HUES48 (cell line): ENCODE data around the gene TMEM208.

ENCODE experiments used
- H3K27ac ChIP-seq: one replicate; pipeline ENCODE4 v1.7.0; 2013; ENCODE audit warnings: low read depth, low read length, inconsistent platforms
- H3K27me3 ChIP-seq: 2 replicates; pipeline ENCODE4 v1.6.1; 2013; ENCODE audit warnings: mild to moderate bottlenecking, low read length; ENCODE audit not compliant: control insufficient read depth, insufficient read depth
- H3K36me3 ChIP-seq: 2 replicates; pipeline ENCODE4 v1.6.1; 2013; ENCODE audit warnings: low read length; ENCODE audit not compliant: control insufficient read depth, insufficient read depth
- H3K4me1 ChIP-seq: 2 replicates; pipeline ENCODE4 v1.6.1; 2013; ENCODE audit warnings: mild to moderate bottlenecking, low read length; ENCODE audit not compliant: control insufficient read depth, insufficient read depth
- H3K4me3 ChIP-seq: 2 replicates; pipeline ENCODE4 v1.5.1; 2013; ENCODE audit warnings: mild to moderate bottlenecking, low read depth, low read length
- H3K9ac ChIP-seq: 2 replicates; pipeline ENCODE4 v1.6.1; 2013; ENCODE audit warnings: mild to moderate bottlenecking, low read depth, low read length, moderate library complexity
- H3K9me3 ChIP-seq: 2 replicates; pipeline ENCODE4 v1.6.1; 2013; ENCODE audit warnings: low read length; ENCODE audit not compliant: control insufficient read depth, insufficient read depth

The TMEM208 gene

GRCh38 chr16:67200491-67200890 is 26.4 kb upstream of the TMEM208 start:
- Histone ChIP-seq H3K4me1 (peaks cover 6% of the 10 kb centered on the region; the same call in 1 of the 2 replicates), H3K9me3 (no peaks in the 10 kb centered on the region), H3K27ac (no peak overlapping the region), H3K4me3 (0 out of 2 replicates have a peak overlapping the region, but pooled peaks have one; percentile 5), H3K27me3 (no peaks in the 10 kb centered on the region), H3K36me3 (peaks cover 38% of the 10 kb centered on the region), H3K9ac (no peak overlapping the region)

DNA sequence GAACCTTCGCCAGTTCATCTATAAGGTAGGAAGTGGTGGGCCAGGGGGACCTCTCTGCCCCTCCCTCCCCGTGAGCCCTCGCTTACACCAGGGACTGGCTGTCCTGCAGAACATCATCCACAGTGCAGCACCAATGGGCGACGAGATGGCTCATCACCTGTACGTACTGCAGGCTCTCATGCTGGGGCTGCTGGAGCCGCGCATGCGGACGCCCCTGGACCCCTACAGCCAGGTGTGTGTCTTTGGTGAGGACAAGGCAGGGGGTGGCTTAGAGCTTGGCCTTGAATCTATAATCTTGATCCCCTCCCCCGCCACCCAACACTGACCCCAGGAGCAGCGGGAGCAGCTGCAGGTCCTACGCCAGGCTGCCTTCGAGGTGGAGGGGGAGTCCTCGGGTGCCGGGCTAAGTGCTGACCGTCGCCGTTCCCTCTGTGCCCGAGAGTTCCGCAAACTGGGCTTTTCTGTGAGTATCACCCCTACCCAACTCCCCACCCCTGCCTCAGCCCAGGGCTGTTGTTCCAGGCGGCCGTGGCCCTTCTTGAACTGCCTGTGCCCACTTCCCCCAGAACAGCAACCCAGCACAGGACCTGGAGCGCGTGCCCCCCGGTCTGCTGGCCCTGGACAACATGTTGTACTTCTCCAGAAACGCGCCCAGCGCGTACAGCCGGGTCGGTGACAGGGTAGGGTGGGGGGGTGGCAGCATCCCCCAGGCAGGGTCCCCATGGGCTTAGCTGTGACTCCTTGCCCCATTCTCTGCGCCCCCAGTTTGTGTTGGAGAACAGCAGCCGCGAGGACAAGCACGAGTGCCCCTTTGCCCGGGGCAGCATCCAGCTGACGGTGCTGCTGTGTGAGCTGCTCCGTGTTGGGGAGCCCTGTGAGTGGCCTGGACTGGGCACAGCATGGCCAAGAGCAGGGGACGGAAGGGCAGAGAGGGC is 25.3 kb upstream of the TMEM208 start:
- H3K36me3 ChIP-seq: peaks cover 26% of the 10 kb centered on the region
- H3K9me3 ChIP-seq: no peaks in the 10 kb centered on the region
- H3K9ac ChIP-seq: no peak overlapping the region
- no peaks in the 10 kb centered on the region for H3K27me3 ChIP-seq
- no peak overlapping the region for H3K27ac ChIP-seq
- no peak overlapping the region for H3K4me3 ChIP-seq
- H3K4me1 ChIP-seq: peaks cover 6% of the 10 kb centered on the region; the same call in 1 of the 2 replicates

DNA sequence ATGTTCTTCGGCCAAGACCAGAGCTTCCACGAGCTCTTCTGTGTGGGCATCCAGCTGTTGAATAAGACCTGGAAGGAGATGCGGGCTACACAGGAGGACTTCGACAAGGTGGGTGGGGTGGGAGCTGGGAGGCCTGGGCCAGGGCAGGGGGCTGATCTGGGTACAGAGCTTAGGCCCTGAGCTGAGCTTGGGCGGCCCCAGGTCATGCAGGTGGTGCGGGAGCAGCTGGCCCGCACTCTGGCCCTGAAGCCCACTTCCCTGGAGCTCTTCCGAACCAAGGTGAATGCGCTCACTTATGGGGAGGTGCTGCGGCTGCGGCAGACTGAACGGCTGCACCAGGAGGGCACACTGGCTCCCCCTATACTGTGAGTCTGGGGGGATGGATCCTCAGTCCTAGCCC is 24.5 kb upstream of the TMEM208 start:
- H3K27me3 ChIP-seq: no peaks in the 10 kb centered on the region
- no peak overlapping the region for H3K27ac ChIP-seq
- H3K4me3 ChIP-seq: no peak overlapping the region
- H3K4me1 ChIP-seq: peaks cover 11% of the 10 kb centered on the region
- H3K9me3 ChIP-seq: no peaks in the 10 kb centered on the region
- H3K9ac ChIP-seq: no peak overlapping the region
- peaks cover 19% of the 10 kb centered on the region for H3K36me3 ChIP-seq

DNA sequence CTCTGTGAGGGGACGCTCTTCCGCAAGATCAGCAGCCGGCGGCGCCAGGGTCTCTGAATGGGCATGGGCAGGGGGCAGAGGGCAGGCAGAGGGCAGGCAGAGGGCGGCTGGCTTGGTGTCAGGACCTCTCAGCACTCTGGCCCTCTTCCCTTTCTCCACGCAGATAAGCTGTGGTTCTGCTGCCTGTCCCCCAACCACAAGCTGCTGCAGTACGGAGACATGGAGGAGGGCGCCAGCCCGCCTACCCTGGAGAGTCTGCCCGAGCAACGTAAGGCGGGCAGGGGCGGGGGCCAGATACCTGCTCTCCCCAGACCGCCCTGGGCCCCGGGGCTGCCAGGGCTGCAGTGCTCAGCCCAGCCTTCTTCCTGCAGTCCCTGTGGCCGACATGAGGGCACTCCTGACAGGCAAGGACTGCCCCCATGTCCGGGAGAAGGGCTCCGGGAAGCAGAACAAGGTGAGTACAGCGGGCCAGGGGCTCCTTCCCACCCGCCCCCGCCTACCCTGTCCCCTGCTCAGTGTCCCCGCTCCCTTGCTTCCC is 23.9 kb upstream of the TMEM208 start:
- H3K4me3 ChIP-seq: no peak overlapping the region
- peaks cover 13% of the 10 kb centered on the region; the same call in 1 of the 2 replicates for H3K36me3 ChIP-seq
- H3K27me3 ChIP-seq: no peaks in the 10 kb centered on the region
- peaks cover 11% of the 10 kb centered on the region for H3K4me1 ChIP-seq
- H3K27ac ChIP-seq: no peak overlapping the region
- H3K9ac ChIP-seq: no peak overlapping the region
- H3K9me3 ChIP-seq: no peaks in the 10 kb centered on the region

- H3K9ac ChIP-seq: no peak overlapping the region
- H3K36me3 ChIP-seq: peaks cover 12% of the 10 kb centered on the region; the same call in 1 of the 2 replicates
- H3K4me3 ChIP-seq: no peak overlapping the region
- H3K27me3 ChIP-seq: no peaks in the 10 kb centered on the region
- H3K27ac ChIP-seq: no peak overlapping the region
- H3K9me3 ChIP-seq: no peaks in the 10 kb centered on the region
- peaks cover 5% of the 10 kb centered on the region; the same call in 1 of the 2 replicates for H3K4me1 ChIP-seq
Observed at GRCh38 chr16:67204076-67204475, 22.9 kb upstream of the TMEM208 start.

DNA sequence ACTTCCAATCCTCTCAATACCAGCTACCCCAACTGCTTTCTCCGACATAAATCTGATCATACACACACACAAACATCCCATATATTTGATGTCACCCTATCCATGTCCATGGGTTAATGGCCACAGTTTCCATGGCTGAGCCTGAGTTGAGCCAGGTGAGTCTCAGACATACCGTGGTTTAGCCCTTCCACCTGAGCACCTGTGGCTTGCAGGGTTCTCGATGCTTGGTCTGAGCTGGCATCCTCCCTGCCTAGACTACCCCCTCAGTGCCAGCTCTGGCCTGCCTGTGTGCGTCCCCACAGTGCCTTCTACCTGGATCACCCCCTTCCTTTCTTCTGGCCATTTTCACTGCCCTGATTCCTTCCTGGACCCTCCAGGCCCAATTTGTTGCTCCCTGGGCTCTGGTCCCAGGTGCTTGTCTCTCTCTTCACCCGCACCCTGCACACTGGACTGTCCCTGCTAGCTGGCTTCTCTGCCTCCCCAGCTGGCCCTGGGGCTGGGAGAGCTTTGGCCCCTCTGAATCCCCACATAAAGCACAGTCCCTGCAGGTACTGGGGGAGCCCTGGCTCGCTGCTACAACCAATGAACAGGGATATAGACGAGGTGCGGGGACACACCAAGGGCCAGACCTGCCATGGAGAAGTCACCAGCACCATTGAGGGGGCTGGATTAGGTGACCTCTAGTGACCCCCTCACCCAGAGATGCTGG is 20.6 kb upstream of the TMEM208 start:
- H3K4me3 ChIP-seq: no peak overlapping the region
- no peak overlapping the region for H3K27ac ChIP-seq
- no peaks in the 10 kb centered on the region for H3K27me3 ChIP-seq
- H3K4me1 ChIP-seq: peaks cover 5% of the 10 kb centered on the region; the same call in 1 of the 2 replicates
- no peaks in the 10 kb centered on the region for H3K9me3 ChIP-seq
- peaks cover 11% of the 10 kb centered on the region; the same call in 1 of the 2 replicates for H3K36me3 ChIP-seq
- no peak overlapping the region for H3K9ac ChIP-seq

DNA sequence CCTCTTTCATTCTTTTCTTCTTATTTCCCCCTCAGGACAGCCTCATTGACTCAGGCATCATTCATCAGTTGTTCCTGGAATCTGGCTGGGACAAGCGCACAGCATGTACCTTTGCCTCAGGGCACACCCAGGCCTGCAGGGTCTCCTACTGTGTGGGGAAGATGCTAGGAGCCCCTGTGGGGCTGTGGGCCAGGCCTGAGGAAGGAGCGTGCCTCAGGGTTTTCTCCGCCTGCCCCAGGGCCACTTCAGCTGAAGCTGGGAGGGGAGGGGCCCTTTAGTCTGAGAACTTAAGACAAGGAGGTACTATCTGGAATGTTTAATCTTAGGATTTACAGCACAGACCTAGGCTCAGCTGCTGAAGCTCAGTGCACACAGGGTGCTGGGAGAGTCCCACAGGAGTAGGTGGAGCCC is 20.1 kb upstream of the TMEM208 start:
- Histone ChIP-seq H3K4me1 (peaks cover 5% of the 10 kb centered on the region; the same call in 1 of the 2 replicates), H3K4me3 (no peak overlapping the region), H3K9me3 (no peaks in the 10 kb centered on the region), H3K36me3 (peaks cover 6% of the 10 kb centered on the region; the same call in 1 of the 2 replicates), H3K9ac (no peak overlapping the region), H3K27ac (no peak overlapping the region), H3K27me3 (peaks cover 5% of the 10 kb centered on the region)

GRCh38 chr16:67207249-67208091 is 19.5 kb upstream of the TMEM208 start:
- Histone ChIP-seq H3K4me1 (peaks cover 5% of the 10 kb centered on the region; the same call in 1 of the 2 replicates), H3K4me3 (no peak overlapping the region), H3K36me3 (0 out of 2 replicates have a peak, but pooled peaks cover 3% of the 10 kb centered on the region), H3K9ac (no peak overlapping the region), H3K9me3 (no peaks in the 10 kb centered on the region), H3K27me3 (peaks cover 5% of the 10 kb centered on the region), H3K27ac (no peak overlapping the region)

DNA sequence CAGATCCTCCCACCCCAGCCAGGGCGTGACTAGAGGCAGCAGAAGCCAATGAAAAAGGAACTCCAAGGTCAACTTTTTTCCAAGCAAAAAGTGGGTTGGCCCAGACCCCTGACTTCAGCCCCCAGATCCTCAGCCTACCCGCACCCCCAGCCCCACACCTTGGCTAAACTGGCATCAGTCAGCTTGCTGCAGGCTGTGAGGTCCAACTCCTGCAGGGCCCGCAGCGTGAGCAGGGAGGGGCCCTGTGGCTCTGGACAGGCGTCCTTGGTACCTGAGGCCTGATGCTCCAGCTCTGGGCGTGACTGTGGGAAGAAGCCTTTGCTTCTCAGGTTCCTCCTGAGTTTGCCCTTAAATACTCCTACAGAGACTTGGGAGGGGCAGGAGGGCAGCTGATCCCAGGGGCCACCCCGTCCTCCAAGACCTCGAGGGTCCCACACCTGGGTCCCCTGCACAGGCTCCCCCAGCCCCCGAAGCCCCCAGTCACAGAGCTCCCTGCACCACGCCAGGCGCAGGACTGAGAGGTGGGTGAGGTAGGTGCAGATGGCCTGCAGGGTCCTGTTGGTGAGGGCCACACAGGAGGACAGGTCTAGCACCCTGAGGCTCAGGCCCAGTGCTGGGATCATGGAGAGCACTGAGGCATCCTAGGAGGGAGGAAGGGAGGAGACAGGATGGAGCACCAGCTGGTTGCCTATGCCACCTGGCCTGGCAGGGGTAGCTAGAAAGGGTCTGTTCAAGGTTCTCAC is 18.6 kb upstream of the TMEM208 start:
- no peak overlapping the region for H3K4me3 ChIP-seq
- no peak overlapping the region for H3K9ac ChIP-seq
- H3K27me3 ChIP-seq: peaks cover 8% of the 10 kb centered on the region
- no peaks in the 10 kb centered on the region for H3K36me3 ChIP-seq
- no peaks in the 10 kb centered on the region for H3K9me3 ChIP-seq
- H3K27ac ChIP-seq: no peak overlapping the region
- peaks cover 5% of the 10 kb centered on the region; the same call in 1 of the 2 replicates for H3K4me1 ChIP-seq
